Bronchial epithelial cell (primary cell): ENCODE data around the gene PPP4C. TPM values are rescaled to one million over a fixed set of nuclear protein-coding genes. Genes with fewer than 3 reads are reported as not detected.
A peak's percentile ranks its signal among the peaks of the same experiment; 100 is the strongest.

ENCODE experiments used
- DNase-seq: peaks from one replicate; pipeline ENCODE4 v3.0.0-alpha.2; 2010; ENCODE audit warnings: low read depth
- FAIRE-seq: peaks from 2 replicates; lab custom pipeline; 2011; peaks lifted over from hg19 to GRCh38; lab: Jason Lieb, UNC
- H3K27me3 ChIP-seq: 2 replicates; pipeline ENCODE4 v1.5.1; 2011; ENCODE audit warnings: low read length; ENCODE audit not compliant: control insufficient read depth, insufficient read depth
- H3K36me3 ChIP-seq: 2 replicates; pipeline ENCODE4 v1.5.1; 2011; ENCODE audit warnings: low read length; ENCODE audit not compliant: control insufficient read depth, insufficient read depth
- H3K4me3 ChIP-seq: 2 replicates; pipeline ENCODE4 v1.5.1; 2011; ENCODE audit warnings: mild to moderate bottlenecking, low read depth, low read length, control low read depth
- total RNA-seq: library from RNA; depleted of rRNA; stranded (reverse); fragments of >200 nt; gene quantifications from 2 replicates; pipeline ENCODE4 v1.2.1, GENCODE V29; 2014
- TF ChIP-seq, protein P1 (sequence below): IDR thresholded peaks from 2 replicates; pipeline ENCODE4 v1.5.1; 2011; ENCODE audit warnings: mild to moderate bottlenecking, moderate library complexity, low read length, control low read depth, inconsistent platforms; ENCODE audit not compliant: insufficient read depth, severe bottlenecking

Gene PPP4C
- total RNA-seq, 1 donor from 2014 or later = 249 TPM

DNA sequence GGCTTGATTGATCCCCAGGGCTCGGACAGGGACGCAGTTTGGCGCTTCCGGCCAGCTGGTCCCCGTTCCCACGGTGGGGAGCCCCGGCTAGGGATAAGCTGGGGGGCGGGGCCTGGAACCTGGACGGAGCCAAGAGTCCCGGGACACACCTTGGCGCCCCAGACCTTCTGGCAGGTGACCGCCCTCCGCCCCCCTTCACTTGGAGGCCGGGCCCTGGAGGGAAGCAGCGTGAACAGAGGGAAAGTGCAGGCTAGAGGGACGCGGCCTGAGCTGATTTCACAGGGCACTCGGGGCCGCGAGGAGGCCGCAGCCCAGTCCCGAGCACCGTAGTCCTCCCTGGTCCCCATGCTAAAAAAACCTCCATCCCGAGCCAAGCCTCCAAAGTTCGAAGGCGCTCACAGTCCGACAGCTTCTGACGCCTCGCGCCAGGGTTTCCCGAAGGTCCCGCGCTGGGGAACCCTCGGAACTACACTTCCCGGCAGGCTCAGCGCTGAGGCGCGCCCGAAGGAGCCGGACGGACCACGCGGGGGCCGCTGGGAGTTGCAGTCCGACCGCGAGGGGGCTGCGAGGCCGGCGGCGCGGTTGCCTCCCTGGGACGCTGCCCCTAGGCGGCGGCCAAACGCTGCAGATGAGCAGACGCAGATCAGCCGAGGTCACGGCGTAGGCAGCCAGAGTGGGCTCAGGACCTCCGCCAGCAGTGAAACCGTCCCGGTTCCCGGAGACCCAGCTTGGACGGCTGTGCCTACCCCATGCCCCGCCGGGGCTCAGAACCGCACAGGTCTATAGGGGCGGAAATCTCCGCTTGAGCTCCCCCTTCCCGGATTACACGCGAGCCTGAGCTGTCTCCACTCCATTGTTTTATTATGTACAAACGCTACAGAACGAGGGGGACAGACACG is 15.9 kb downstream of the PPP4C start, which contains the start of gene TBX6:
Gene TBX6 (minus strand): TSS at position 451 of the 899 bp plus-strand sequence. CDS start 731 bp downstream, outside the sequence.
- peak within 1 kb of the TSS; percentile 44 for H3K4me3 ChIP-seq
- DNase-seq = peak; percentile 68
- H3K36me3 ChIP-seq = peaks cover 4% of the 10 kb centered on the region
- FAIRE-seq = no peak
- TF ChIP-seq, protein P1, sequence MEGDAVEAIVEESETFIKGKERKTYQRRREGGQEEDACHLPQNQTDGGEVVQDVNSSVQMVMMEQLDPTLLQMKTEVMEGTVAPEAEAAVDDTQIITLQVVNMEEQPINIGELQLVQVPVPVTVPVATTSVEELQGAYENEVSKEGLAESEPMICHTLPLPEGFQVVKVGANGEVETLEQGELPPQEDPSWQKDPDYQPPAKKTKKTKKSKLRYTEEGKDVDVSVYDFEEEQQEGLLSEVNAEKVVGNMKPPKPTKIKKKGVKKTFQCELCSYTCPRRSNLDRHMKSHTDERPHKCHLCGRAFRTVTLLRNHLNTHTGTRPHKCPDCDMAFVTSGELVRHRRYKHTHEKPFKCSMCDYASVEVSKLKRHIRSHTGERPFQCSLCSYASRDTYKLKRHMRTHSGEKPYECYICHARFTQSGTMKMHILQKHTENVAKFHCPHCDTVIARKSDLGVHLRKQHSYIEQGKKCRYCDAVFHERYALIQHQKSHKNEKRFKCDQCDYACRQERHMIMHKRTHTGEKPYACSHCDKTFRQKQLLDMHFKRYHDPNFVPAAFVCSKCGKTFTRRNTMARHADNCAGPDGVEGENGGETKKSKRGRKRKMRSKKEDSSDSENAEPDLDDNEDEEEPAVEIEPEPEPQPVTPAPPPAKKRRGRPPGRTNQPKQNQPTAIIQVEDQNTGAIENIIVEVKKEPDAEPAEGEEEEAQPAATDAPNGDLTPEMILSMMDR = peak; percentile 89
- no peaks in the 10 kb centered on the region for H3K27me3 ChIP-seq

DNA sequence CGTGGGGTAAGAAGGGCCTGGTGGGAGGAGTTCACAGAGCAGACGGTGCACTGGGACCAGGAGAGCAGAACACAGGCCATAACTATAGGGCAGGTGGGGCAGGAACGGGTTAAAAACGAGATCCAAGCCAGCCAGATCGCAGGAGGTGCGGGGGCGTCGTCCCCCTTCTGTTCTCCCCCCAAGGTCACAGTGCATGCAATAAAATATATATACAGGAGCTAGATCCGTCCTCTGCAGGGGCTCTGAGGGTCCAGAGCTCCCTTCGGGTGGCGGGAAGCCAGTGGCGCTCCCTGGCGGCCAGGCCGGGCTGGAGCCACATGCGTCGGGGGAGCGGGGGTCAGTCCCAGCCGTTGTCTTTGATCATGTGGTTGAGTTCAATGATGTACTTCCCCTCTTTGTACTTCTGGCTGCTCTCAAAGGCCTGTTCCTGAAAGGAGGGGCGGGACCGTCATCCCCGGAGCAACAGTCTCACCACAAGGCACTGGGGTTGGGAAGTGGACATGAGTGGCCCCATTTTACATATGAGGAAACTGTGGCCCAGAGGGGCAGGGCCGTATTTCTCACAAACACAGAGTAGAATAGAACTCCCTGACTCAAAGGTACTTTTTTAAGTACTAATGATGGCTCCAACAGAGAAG is 16.7 kb downstream of the PPP4C start:
- TF ChIP-seq, protein P1 = peak; percentile 79
- peak; percentile 30 for DNase-seq
- H3K4me3 ChIP-seq = peak overlapping the region; percentile 44
- H3K36me3 ChIP-seq = peaks cover 4% of the 10 kb centered on the region
- FAIRE-seq = no peak
- H3K27me3 ChIP-seq = no peaks in the 10 kb centered on the region

DNA sequence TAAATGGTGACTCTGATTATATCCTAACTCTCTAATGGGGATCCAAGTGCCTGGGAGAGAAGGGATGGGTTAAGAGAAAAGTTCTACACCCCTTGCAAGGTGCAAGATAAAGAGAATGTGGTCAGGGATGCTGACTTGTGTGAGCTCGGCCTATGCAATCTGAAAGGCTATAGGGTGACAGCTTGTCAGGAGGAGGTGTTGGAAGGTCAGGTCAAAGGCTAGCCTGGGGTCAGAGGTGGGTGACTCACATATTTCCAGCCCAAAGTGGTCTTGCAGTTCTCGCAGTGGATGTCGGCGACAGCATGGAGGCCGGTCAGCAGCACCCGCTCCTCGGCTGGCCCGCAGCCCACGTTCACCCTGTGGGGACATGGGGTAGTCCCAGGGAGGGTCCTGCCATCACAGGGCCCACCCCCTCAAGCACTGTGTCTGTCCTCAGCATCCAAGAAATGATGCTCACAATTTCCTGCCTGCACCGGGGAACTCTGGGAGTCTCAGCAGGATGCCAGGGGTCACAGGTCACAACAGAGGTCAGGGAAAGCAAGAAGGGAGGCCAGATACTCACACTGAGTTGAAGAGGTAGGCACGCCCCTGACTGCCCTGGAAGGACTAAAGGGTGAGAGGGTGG is 18.9 kb downstream of the PPP4C start:
- Histone ChIP-seq H3K4me3 (no peak overlapping the region), H3K27me3 (no peaks in the 10 kb centered on the region), H3K36me3 (peaks cover 4% of the 10 kb centered on the region)
- DNase-seq (no peak), FAIRE-seq (no peak)
- TF ChIP-seq, protein P1 = no peak

DNA sequence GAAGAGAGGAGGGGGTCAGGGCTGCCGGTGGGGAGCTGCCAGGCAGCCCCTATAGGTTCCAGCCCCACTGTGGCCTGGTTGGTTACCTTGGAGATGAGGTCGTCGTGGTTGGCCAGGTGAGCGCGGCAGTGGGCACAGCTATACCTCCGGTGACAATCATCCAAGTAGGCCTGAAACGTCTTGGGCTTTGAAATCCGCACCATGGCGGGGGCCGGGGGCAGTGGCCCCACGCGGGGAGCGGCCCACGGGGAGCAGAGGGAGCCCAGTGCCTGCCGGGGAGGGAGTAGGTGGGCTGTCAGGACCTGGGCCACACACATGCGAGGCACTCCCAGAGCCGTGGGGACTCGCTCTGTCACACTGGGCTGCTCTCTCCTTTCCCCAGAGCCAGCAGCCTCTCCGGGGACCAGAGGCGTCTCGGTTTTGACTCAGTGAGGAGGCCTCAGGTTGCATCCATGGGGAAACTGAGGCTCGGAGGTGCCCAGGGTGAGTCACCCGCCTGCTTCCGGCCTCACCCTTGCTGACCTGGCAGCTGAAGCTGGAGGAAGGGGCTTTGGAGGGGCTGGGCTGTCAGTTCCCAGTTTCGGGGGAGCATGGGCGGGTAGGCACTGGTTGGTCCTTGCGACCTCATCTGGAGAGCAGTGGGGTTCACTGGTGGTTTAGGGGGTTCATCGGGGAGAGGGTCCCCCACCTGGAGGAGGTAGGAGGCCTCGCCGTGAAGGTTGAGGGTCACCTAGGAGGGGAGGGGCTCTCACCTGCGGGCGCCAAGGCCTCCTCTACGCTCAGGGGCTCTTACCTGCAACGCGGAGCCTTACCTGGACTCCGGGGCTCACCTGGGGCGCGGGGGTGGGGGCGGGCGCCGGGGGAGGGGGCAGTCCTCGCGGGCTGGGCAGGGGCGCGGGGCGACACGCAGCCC is 19.6 kb downstream of the PPP4C start:
- TF ChIP-seq, protein P1 = no peak
- FAIRE-seq (no peak), DNase-seq (no peak)

More for the DNA sequence above, 19.6 kb downstream of the PPP4C start:
- Histone ChIP-seq H3K36me3 (peaks cover 4% of the 10 kb centered on the region), H3K27me3 (no peaks in the 10 kb centered on the region), H3K4me3 (peak overlapping the region; percentile 43)
